Measurements from ENCODE around the gene MSX2.
A peak's percentile ranks its signal among the peaks of the same experiment; 100 is the strongest.

DNA sequence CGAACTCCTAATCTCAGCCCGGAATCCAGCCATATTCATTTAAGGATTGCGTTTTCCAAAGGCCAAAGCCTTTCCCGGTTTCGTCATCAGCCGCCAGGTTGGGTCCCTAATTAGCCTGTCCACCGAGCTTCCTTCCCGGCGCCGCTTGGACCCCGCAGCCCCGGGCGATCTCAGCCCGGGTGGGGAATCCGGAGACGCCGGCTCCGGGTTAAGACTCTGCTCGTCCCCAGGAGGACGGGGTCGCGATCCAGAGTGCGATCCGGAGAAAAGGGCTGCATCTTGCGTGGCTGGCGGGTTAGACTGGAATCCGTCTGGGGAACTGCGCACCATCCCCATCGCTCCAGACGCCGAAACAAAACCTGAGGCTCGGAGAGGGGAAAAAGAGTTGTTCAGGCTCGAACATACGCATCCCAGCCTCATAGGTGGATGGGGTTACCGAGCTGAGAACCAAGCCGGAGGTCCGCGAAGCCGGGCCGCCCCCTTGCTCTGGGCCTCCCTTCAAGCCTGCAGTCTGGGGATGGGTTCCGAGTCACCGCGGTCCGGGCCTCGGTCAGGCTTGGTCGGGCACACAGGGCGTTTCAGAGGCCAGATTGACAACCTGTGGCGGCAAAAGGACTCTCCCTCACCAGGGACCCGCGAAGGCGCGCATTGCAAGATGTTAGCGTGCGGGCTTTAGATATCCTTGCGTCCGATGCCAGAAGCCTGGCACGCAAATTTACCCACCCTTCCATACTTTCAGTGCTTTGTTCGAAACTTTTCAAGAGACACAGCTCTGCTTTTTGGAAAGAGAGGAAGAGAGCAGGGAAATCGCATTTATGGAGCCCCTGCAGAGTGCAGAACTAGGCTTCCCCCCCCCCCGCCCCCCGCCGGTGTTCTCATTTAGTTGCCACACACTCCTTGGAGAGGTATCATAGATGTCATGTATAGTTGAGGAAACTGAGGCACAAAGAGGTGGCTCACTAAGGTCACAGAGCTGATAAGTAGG, 7.9 kb downstream of the MSX2 start:
- TF ChIP-seq, protein P1, sequence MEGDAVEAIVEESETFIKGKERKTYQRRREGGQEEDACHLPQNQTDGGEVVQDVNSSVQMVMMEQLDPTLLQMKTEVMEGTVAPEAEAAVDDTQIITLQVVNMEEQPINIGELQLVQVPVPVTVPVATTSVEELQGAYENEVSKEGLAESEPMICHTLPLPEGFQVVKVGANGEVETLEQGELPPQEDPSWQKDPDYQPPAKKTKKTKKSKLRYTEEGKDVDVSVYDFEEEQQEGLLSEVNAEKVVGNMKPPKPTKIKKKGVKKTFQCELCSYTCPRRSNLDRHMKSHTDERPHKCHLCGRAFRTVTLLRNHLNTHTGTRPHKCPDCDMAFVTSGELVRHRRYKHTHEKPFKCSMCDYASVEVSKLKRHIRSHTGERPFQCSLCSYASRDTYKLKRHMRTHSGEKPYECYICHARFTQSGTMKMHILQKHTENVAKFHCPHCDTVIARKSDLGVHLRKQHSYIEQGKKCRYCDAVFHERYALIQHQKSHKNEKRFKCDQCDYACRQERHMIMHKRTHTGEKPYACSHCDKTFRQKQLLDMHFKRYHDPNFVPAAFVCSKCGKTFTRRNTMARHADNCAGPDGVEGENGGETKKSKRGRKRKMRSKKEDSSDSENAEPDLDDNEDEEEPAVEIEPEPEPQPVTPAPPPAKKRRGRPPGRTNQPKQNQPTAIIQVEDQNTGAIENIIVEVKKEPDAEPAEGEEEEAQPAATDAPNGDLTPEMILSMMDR (conservative IDR thresholded peaks at IDR 0.05; ENCODE audit: low read depth in 2 of 2) = no peak
- TF ChIP-seq ZNF462 (CRISPR knock-in tag; IDR thresholded peaks at IDR 0.05) = no peak
- TF ChIP-seq EZH2 (IDR thresholded peaks at IDR 0.05; ENCODE audit: low read depth, unreplicated experiment) = peak; percentile 87
- TF ChIP-seq CREB1 (CRISPR knock-in tag; IDR thresholded peaks at IDR 0.05; ENCODE audit: low read depth) = no peak
- TF ChIP-seq EZH2phosphoT487 (IDR thresholded peaks at IDR 0.05; ENCODE audit: unreplicated experiment) = peak; percentile 65
